RWPE1 (cell line): ENCODE results near the gene AQP1.

Experiments used
- CTCF ChIA-PET: fragments of 350-600 bp; sonication (Branson Sonifier 250); formaldehyde crosslinking; extraction: SDS; loops from one replicate; lab custom pipeline; 2021; lab: Yijun Ruan, JAX
- POLR2A ChIA-PET: fragments of 400-600 bp; formaldehyde crosslinking; extraction: SDS; loops from one replicate; lab custom pipeline; 2020; ENCODE audit warnings: antibody characterized with exemption; ENCODE audit not compliant: low non-redundant PET; lab: Yijun Ruan, JAX
- DNase-seq: peaks from one replicate; pipeline ENCODE4 v3.0.0; 2012; ENCODE audit warnings: low spot score
- H3K27ac ChIP-seq: fragments of 450-650 bp; 2 replicates; pipeline ENCODE4 v1.5.1; 2017
- TF ChIP-seq, protein P1 (sequence below): fragments of 450-650 bp; conservative IDR thresholded peaks from 2 replicates; pipeline ENCODE4 v1.5.1; 2017; ENCODE audit warnings: low read depth, mild to moderate bottlenecking

Gene AQP1

DNA sequence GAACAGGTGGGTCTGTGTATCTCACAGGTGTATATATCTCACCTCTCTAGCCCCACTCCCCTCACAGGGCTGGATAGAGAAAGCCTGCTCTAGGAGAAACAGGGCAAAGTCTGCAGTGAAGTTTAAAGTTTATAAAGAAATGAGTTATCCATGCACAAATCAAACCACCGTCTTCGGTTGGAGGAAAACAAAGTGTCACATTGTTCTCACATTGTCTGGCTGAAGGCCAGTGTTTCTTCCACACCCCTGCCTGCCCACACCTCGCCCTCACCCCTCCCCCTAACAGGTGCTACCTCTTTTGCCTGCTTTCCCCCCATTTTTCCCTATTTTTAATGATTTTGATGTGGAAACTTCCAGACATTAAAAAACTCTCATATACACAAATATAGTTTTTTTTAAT is 25.8 kb downstream of the AQP1 start:
- H3K27ac ChIP-seq = no peak overlapping the region
- ChIA-PET CTCF (no interaction called here), POLR2A (no interaction called here)
- no peak for DNase-seq
- TF ChIP-seq, protein P1, sequence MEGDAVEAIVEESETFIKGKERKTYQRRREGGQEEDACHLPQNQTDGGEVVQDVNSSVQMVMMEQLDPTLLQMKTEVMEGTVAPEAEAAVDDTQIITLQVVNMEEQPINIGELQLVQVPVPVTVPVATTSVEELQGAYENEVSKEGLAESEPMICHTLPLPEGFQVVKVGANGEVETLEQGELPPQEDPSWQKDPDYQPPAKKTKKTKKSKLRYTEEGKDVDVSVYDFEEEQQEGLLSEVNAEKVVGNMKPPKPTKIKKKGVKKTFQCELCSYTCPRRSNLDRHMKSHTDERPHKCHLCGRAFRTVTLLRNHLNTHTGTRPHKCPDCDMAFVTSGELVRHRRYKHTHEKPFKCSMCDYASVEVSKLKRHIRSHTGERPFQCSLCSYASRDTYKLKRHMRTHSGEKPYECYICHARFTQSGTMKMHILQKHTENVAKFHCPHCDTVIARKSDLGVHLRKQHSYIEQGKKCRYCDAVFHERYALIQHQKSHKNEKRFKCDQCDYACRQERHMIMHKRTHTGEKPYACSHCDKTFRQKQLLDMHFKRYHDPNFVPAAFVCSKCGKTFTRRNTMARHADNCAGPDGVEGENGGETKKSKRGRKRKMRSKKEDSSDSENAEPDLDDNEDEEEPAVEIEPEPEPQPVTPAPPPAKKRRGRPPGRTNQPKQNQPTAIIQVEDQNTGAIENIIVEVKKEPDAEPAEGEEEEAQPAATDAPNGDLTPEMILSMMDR = no peak

DNA sequence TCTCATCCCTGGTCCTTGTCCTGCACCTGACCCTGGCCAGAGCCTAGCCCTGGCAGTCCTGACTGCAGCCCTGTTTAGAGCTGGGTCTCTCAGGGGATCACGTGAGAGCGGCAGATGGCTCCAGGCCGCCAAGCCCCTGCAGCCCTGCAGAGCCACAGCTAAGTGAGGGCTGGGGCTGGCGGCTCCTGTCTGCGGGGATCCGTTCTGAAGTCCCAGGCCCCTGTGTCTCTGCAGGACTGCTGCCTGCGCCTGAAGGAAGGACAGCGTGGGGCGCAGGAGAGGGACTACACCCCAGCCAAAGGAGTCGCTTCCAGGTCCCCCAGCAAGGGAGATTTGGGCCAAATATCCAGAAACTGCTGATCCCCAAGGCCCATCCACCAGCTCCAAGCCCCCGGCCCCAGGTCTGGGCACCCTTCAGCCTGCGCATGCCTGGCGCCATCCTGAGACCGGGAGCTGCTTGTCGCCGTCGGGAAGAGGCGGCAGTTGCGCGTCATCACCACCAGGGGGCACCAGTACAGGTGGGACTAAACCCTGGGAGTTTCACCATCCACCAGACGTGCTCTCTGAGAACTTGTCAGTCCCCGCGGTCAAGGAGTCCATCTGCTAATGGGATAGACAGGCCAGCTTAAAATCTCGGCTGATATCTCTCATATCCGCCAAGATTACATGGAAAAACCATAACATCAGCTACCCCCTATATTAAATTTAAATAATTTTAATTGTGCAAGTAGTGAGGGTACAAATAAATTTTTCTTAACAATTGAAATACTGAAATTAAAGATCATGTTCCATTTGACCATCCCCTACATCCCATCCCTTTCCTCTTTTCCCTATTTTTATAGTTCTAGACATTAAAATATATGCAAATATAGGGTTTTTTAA is 27.0 kb downstream of the AQP1 start:
- POLR2A ChIA-PET = no interaction called here
- no peak overlapping the region for H3K27ac ChIP-seq

DNA sequence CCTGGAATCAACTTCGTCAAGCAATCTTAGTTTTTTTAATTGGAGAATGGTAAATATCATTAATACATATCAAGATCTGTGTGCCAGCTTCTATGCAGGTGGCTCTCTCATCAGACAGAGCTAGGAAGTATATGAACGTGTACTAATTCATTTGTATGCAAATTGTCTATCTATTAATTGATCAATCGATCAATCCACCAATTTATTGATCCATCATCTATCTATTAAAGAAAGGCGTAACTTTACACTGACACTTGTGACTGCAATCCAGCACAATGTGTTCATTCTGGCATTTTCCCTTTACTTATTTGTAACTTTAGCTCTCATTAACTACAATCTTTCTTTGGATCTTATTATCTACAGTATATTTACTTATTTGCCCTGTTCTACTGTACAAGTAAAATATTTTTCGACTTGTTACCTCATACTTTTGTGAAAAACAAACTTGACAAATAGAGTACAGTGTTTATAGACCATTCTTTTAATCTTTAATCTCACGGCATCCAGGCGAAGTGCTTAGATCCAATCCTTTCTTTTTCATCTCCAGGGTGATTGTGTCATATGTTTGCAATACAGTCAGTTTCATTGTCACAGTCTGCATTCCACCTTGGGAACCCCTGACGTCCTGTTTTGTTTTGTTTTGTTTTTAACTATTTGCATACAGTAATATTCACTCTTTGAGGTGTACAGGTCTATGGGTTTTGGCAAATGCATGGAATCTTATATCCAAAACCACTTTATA is 30.1 kb downstream of the AQP1 start:
- POLR2A ChIA-PET = no interaction called here
- H3K27ac ChIP-seq = no peak overlapping the region
- DNase-seq = no peak
- CTCF ChIA-PET = no interaction called here
- TF ChIP-seq, protein P1 = no peak

More for the DNA sequence above, 27.0 kb downstream of the AQP1 start:
- peak; percentile 79 for DNase-seq
- CTCF ChIA-PET = interaction anchor here (0.5 to 2.2 kb wide), 37 partner anchors 10 to 886 kb away, joined by 3 to 19 read pairs (median 3); no protein-coding TSS in a partner anchor
- TF ChIP-seq, protein P1 = peak; percentile 96

DNA sequence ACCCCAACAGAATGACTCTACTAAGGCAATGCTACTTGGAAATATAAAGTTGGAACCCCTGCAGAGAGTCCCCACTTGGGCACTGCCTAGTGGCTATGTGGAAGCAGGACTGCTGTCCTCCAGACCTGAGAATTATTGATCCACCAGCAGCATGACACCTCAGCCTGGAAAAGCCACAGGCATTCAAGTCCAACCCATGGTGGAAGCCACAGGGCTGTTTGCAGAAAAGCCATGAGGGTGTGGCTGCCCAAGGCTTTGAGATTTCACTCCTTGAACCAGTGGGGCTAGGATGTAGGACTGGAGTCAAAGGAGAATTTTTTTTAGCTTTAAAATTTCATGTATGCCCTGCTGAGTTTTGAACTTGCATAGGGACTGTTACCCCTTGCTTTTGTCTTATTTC is 38.5 kb downstream of the AQP1 start:
- ChIA-PET CTCF (no interaction called here), POLR2A (no interaction called here)
- DNase-seq = no peak
- TF ChIP-seq, protein P1 = no peak
- H3K27ac ChIP-seq = no peak overlapping the region

DNA sequence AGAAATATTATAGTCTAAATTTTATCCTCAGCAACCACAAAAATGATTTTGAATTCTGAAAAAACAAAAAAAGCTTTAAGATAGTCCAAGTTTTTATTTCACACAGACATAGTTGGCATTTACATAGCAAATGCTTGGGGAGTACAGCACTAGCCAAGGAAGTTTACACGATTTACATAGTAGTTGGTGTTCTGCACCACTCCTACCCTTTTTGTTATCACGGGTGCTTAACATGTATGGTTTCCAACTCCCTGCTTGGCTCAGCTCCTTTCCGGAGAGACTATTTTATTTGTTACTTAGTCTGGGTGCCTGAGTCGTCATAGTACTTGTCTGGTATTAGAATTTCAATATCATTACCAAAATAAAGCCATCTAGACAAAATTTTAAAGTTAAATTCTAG is 43.3 kb downstream of the AQP1 start:
- TF ChIP-seq, protein P1 = no peak
- ChIA-PET POLR2A (no interaction called here), CTCF (interaction anchor here (0.6 to 1.8 kb wide), 2 partner anchors 16 to 28 kb away, joined by 4 read pairs; no protein-coding TSS in a partner anchor)
- no peak for DNase-seq
- no peak overlapping the region for H3K27ac ChIP-seq

DNA sequence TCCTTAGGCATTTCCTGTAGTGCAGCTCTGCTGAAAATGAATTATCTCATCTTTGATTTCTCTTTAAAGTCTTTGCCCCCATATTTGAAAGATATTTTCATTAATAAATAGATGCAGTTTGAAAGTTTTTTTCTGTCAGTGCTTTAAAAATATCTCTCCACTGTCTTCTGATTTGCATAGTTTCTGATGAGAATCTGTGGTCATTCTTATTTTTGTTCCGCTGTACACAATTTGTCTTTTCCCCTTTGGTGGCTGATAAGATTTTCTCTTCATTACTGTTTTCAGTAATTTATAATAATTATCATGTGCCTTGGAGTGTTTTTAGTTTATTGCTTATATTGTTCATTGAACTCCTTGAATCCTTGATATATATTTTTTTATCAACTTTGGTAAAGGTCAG is 45.1 kb downstream of the AQP1 start:
- POLR2A ChIA-PET = no interaction called here
- H3K27ac ChIP-seq = no peak overlapping the region
- TF ChIP-seq, protein P1 = no peak
- DNase-seq = no peak
- CTCF ChIA-PET = interaction anchor here (0.6 to 2.4 kb wide), 3 partner anchors 7 to 28 kb away, joined by 3 to 6 read pairs (median 3); no protein-coding TSS in a partner anchor
